Esophagus squamous epithelium (tissue), 4 donors: Measurements from ENCODE around the gene CISD1.
"Not testable (repeated sequence)": the region's sequence is repeated elsewhere in the genome, so short reads cannot be mapped to it uniquely, and the experiment has no call there.

Experiments
- POLR2A ChIP-seq, 4 donors: fragments of 450-650 bp; IDR thresholded peaks; one replicate each; pipeline ENCODE4 v1.6.1; 2017; ENCODE audit warnings: antibody characterized with exemption in 4 of 4, mild to moderate bottlenecking in 4 of 4, moderate library complexity in 3 of 4
- TF ChIP-seq, protein P1 (sequence below), 6 experiments: fragments of 450-650 bp in 4 of 6; fragments of 200-600 bp in 2 of 6; sonication (generic) in 2 of 6; IDR thresholded peaks; one replicate each; pipeline ENCODE4 v1.5.1; 2016 to 2019; ENCODE audit warnings: antibody characterized with exemption in 6 of 6, mild to moderate bottlenecking in 4 of 6, moderate library complexity in 4 of 6

DNA sequence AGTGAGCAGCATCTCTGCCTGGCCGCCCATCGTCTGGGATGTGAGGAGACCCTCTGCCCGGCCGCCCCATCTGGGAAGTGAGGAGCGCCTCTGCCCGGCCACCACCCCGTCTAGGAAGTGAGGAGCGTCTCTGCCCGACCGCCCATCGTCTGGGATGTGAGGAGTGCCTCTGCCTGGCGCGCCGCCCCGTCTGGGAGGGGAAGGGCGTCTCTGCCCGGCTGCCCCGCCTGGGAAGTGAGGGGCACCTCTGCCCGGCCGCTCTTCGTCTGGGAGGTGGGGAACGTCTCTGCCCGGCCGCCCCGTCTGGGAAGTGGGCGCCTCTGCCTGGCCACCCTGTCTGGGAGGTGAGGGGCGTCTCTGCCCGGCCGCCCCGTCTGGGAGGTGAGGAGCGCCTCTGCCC is 25.2 kb upstream of the CISD1 start:
- TF ChIP-seq, protein P1, sequence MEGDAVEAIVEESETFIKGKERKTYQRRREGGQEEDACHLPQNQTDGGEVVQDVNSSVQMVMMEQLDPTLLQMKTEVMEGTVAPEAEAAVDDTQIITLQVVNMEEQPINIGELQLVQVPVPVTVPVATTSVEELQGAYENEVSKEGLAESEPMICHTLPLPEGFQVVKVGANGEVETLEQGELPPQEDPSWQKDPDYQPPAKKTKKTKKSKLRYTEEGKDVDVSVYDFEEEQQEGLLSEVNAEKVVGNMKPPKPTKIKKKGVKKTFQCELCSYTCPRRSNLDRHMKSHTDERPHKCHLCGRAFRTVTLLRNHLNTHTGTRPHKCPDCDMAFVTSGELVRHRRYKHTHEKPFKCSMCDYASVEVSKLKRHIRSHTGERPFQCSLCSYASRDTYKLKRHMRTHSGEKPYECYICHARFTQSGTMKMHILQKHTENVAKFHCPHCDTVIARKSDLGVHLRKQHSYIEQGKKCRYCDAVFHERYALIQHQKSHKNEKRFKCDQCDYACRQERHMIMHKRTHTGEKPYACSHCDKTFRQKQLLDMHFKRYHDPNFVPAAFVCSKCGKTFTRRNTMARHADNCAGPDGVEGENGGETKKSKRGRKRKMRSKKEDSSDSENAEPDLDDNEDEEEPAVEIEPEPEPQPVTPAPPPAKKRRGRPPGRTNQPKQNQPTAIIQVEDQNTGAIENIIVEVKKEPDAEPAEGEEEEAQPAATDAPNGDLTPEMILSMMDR (IDR thresholded peaks at IDR 0.05) = not testable (repeated sequence)
- not testable (repeated sequence) for TF ChIP-seq POLR2A (IDR thresholded peaks at IDR 0.05)
